ENCODE measurements around the gene TSPAN3.
A peak's percentile ranks its signal among the peaks of the same experiment; 100 is the strongest.

TSPAN3 gene

GRCh38 chr15:77083381-77084160, 12.7 kb upstream of the TSPAN3 start:
- peak; percentile 55 to 72 (median 57) for DNase-seq

- DNase-seq = no peak
Observed at GRCh38 chr15:77081971-77082370, 11.1 kb upstream of the TSPAN3 start.

GRCh38 chr15:77076323-77076915, 5.5 kb upstream of the TSPAN3 start:
- DNase-seq = no peak

GRCh38 chr15:77075528-77075927, 4.6 kb upstream of the TSPAN3 start:
- no peak for DNase-seq

- no peak for DNase-seq
Observed at GRCh38 chr15:77074350-77074749, 3.4 kb upstream of the TSPAN3 start.

GRCh38 chr15:77071305-77072223, 655 bp upstream of the TSPAN3 start:
- DNase-seq = no peak

GRCh38 chr15:77070180-77070494, 772 bp downstream of the TSPAN3 start:
- DNase-seq = no peak

- DNase-seq = peak in 1 of 3 donors; percentile 36
Observed at GRCh38 chr15:77069521-77070121, 1.3 kb downstream of the TSPAN3 start.

GRCh38 chr15:77068633-77069032, 2.3 kb downstream of the TSPAN3 start:
- no peak for DNase-seq

GRCh38 chr15:77067691-77068367, 3.1 kb downstream of the TSPAN3 start:
- peak in 2 of 3 donors; percentile 65 to 80 for DNase-seq

GRCh38 chr15:77066971-77067690, 3.8 kb downstream of the TSPAN3 start:
- peak; percentile 50 to 67 (median 66) for DNase-seq

- peak; percentile 81 to 94 (median 92) for DNase-seq
Observed at GRCh38 chr15:77064539-77065308, 6.2 kb downstream of the TSPAN3 start.

- peak in 2 of 3 donors; percentile 28 to 50 for DNase-seq
Observed at GRCh38 chr15:77064063-77064462, 6.8 kb downstream of the TSPAN3 start.

GRCh38 chr15:77063249-77063648, 7.7 kb downstream of the TSPAN3 start:
- no peak for DNase-seq

- DNase-seq = peak in 1 of 3 donors; percentile 24
Observed at GRCh38 chr15:77060546-77060945, 10.4 kb downstream of the TSPAN3 start.

GRCh38 chr15:77059786-77060361, 11.0 kb downstream of the TSPAN3 start:
- peak; percentile 36 to 63 (median 59) for DNase-seq

GRCh38 chr15:77058468-77058867, 12.4 kb downstream of the TSPAN3 start:
- no peak for DNase-seq

GRCh38 chr15:77057685-77058084, 13.2 kb downstream of the TSPAN3 start:
- no peak for DNase-seq

GRCh38 chr15:77057072-77057471, 13.8 kb downstream of the TSPAN3 start:
- no peak for DNase-seq

GRCh38 chr15:77053709-77054108, 17.2 kb downstream of the TSPAN3 start:
- DNase-seq = peak; percentile 41 to 56 (median 45)

- DNase-seq = no peak
Observed at GRCh38 chr15:77052556-77052955, 18.4 kb downstream of the TSPAN3 start.
